ENCODE results near the gene GRIK5. TPM values are rescaled to one million over a fixed set of nuclear protein-coding genes. Genes with fewer than 3 reads are reported as not detected.
"Not testable (repeated sequence)": the region's sequence is repeated elsewhere in the genome, so short reads cannot be mapped to it uniquely, and the experiment has no call there.

Gene GRIK5
- total RNA-seq, 1 donor from 2014 or later, result 0.37 TPM

DNA sequence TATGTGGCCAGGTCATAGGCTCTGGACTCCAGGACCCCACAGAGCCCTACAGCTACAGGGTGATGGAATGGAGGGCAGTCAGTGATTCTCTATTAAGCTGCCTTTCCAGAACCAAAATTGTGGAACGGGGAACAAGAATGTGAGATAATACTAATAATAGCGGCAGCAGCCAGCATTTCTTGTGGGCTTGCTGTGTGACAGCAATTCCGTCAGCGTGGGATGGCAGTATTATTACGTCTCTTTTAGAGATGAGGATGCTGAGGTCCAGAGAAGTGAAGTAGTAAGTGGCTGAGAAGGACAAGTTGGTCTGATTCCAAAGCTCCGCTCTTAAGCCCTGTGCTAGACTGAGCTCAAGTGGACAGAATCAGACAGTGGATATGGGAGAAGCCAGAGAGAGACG, 24.4 kb downstream of the GRIK5 start:
- Mint-ChIP-seq H3K27me3 (ENCODE audit: low read depth) (peaks cover 31% of the 10 kb centered on the region), H3K9me3 (ENCODE audit: low read depth) (no peaks in the 10 kb centered on the region), H3K4me1 (ENCODE audit: low read depth) (no peaks in the 10 kb centered on the region), H3K27ac (ENCODE audit: unreplicated experiment) (no peak overlapping the region), H3K4me3 (ENCODE audit: unreplicated experiment) (no peak overlapping the region), H3K36me3 (ENCODE audit: low read depth) (no peaks in the 10 kb centered on the region)
- no peak for DNase-seq (ENCODE audit: low spot score)
- TF ChIP-seq, protein P1, sequence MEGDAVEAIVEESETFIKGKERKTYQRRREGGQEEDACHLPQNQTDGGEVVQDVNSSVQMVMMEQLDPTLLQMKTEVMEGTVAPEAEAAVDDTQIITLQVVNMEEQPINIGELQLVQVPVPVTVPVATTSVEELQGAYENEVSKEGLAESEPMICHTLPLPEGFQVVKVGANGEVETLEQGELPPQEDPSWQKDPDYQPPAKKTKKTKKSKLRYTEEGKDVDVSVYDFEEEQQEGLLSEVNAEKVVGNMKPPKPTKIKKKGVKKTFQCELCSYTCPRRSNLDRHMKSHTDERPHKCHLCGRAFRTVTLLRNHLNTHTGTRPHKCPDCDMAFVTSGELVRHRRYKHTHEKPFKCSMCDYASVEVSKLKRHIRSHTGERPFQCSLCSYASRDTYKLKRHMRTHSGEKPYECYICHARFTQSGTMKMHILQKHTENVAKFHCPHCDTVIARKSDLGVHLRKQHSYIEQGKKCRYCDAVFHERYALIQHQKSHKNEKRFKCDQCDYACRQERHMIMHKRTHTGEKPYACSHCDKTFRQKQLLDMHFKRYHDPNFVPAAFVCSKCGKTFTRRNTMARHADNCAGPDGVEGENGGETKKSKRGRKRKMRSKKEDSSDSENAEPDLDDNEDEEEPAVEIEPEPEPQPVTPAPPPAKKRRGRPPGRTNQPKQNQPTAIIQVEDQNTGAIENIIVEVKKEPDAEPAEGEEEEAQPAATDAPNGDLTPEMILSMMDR (IDR thresholded peaks at IDR 0.05), result no peak

DNA sequence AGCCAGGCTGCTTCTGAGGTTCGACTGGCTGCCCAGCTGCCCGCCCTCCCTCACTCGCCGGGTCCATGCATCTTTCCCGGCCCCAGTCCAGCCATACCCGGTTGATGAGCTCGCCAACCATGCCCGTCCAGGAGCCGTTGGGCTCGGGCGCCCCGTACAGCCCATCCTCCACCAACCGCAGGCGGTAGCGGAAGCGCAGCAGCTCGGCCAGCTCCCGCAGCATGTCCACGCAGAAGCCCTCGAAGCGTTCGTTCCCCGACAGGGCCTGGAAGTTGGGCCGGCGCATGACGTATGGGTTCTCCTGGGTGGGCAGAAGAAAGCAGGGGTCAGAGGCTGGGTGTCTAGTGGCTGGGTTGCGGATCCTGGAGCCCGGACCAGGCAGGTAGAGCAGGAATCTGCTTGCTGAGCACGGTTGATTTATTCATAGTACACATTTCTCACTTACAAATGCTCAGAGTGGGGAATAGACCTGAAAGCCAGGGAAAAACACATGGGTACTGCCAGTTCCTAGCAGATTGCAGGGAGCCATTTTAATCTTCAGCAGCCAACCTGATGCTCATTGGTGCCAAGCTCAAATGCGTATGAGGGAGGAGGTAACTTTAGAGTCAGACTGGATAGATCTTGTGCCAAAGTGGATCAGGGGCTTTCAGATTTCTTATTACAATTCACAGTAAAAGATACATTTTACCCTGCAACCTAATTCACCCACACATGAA, 27.4 kb downstream of the GRIK5 start:
- no peak for DNase-seq (ENCODE audit: low spot score)
- peaks cover 23% of the 10 kb centered on the region for H3K27me3 Mint-ChIP-seq (ENCODE audit: low read depth)
- no peaks in the 10 kb centered on the region for H3K4me1 Mint-ChIP-seq (ENCODE audit: low read depth)
- H3K27ac Mint-ChIP-seq (ENCODE audit: unreplicated experiment), result no peak overlapping the region
- TF ChIP-seq, protein P1 (IDR thresholded peaks at IDR 0.05), result no peak
- no peak overlapping the region for H3K4me3 Mint-ChIP-seq (ENCODE audit: unreplicated experiment)
- no peaks in the 10 kb centered on the region for H3K36me3 Mint-ChIP-seq (ENCODE audit: low read depth)
- H3K9me3 Mint-ChIP-seq (ENCODE audit: low read depth), result no peaks in the 10 kb centered on the region

DNA sequence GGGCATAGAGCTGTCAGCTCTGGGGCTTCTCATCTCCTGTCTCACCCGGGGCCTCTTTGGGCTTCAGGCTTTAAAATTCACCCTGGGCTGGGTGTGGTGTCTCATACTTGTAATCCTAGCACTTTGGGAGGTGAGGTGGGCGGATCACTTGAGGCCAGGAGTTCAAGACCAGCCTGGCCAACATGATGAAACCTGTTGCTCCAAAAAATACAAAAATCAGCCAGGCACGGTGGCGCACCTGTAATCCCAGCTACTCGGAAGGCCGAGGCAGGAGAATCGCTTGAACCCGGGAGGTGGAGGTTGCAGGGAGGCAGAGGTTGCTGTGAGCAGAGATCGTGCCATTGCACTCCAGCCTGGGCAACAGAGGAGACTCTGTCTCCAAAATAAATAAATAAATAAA, 29.5 kb downstream of the GRIK5 start:
- not testable (repeated sequence) for H3K27ac Mint-ChIP-seq (ENCODE audit: unreplicated experiment); H3K36me3 Mint-ChIP-seq (ENCODE audit: low read depth)
- peaks cover 14% of the 10 kb centered on the region for H3K27me3 Mint-ChIP-seq (ENCODE audit: low read depth)

DNA sequence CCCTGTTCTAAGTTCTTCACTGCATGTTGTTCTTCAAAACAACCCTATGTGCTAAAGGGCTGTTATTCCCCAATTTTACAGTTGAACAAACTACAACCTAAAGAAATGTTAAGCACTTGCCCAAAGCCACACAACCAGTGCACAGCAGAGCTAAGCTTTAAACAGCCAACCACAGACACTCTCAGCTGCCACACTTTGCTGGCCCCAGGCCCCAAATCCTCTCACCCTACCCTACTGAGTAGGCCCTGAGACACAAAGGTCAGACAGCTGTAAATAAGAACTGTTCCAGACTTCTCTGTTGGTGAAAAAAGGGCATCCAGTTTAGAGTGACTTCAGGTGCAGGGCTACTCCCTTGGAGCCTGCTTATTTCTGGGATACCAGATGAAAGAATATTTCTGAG, 30.0 kb downstream of the GRIK5 start:
- Mint-ChIP-seq H3K27me3 (ENCODE audit: low read depth) (peaks cover 10% of the 10 kb centered on the region), H3K27ac (ENCODE audit: unreplicated experiment) (no peak overlapping the region), H3K9me3 (ENCODE audit: low read depth) (no peaks in the 10 kb centered on the region), H3K36me3 (ENCODE audit: low read depth) (no peaks in the 10 kb centered on the region), H3K4me3 (ENCODE audit: unreplicated experiment) (no peak overlapping the region), H3K4me1 (ENCODE audit: low read depth) (peaks cover 1% of the 10 kb centered on the region)
- TF ChIP-seq, protein P1 (IDR thresholded peaks at IDR 0.05), result no peak
- no peak for DNase-seq (ENCODE audit: low spot score)

More for the DNA sequence above, 29.5 kb downstream of the GRIK5 start:
- not testable (repeated sequence) for DNase-seq (ENCODE audit: low spot score); H3K4me1 Mint-ChIP-seq (ENCODE audit: low read depth); H3K4me3 Mint-ChIP-seq (ENCODE audit: unreplicated experiment); H3K9me3 Mint-ChIP-seq (ENCODE audit: low read depth)

DNA sequence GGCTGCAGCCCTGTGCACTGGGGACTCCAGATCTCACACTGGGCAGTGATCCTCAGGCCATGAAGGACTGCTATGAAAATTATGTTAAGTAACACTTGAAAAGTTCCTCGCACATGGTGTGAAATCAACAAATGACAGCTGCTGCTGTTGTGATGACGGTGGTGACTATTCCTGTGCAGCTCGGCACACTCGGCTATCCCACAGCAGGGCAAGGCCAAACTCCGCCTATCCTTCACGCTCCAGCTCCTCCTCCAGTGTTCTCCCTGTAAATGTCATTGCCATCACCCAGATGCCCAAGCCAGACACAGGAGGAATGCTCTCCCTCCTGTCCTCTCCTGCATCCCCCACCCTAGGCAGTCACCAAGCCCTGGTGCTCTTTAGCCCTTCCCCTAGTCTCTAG, 31.3 kb downstream of the GRIK5 start:
- Mint-ChIP-seq H3K27ac (ENCODE audit: unreplicated experiment) (no peak overlapping the region), H3K4me3 (ENCODE audit: unreplicated experiment) (no peak overlapping the region), H3K9me3 (ENCODE audit: low read depth) (no peaks in the 10 kb centered on the region), H3K36me3 (ENCODE audit: low read depth) (no peaks in the 10 kb centered on the region), H3K4me1 (ENCODE audit: low read depth) (peaks cover 8% of the 10 kb centered on the region), H3K27me3 (ENCODE audit: low read depth) (peaks cover 8% of the 10 kb centered on the region)
- TF ChIP-seq, protein P1 (IDR thresholded peaks at IDR 0.05), result no peak
- no peak for DNase-seq (ENCODE audit: low spot score)

DNA sequence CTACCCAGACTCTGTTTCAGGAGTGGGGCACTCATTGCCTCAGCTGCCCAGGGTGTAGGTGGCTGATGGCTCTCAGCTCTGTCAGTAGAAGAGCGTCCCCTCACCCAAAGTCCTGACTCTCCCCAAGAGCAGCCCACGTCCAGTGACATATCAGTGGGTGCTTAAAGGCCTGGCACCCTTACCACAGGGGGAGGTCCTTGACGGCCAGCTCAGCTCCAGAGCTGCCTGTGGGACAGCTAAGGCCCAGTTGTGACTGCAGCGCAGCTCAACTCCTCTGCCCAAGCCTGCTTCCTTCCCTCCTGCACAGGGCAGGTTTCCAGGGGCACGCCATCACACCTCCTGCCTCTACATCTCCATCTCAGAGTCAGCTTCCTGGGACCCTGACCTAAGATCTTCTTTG, 32.4 kb downstream of the GRIK5 start:
- DNase-seq (ENCODE audit: low spot score), result no peak
- peaks cover 5% of the 10 kb centered on the region for H3K27me3 Mint-ChIP-seq (ENCODE audit: low read depth)
- no peak overlapping the region for H3K27ac Mint-ChIP-seq (ENCODE audit: unreplicated experiment)
- H3K4me3 Mint-ChIP-seq (ENCODE audit: unreplicated experiment), result no peak overlapping the region
- H3K36me3 Mint-ChIP-seq (ENCODE audit: low read depth), result no peaks in the 10 kb centered on the region
- H3K9me3 Mint-ChIP-seq (ENCODE audit: low read depth), result no peaks in the 10 kb centered on the region
- TF ChIP-seq, protein P1 (IDR thresholded peaks at IDR 0.05), result no peak
- peaks cover 9% of the 10 kb centered on the region for H3K4me1 Mint-ChIP-seq (ENCODE audit: low read depth)

Data from chondrocyte (in vitro differentiated cells).